K562 (cell line): ENCODE results near the gene LRMDA. TPM values are rescaled to one million over a fixed set of nuclear protein-coding genes. Genes with fewer than 3 reads are reported as not detected.

Experiments used
- ATAC-seq: fragments of 200-7000 bp; cut with Tn5 transposase; 3 replicates; pipeline ENCODE4 v1.9.1; 2020; ENCODE audit warnings: moderate library complexity
- BruUV-seq: library from RNA; stranded (reverse); fragments of 400-500 nt; replicated peaks from 2 replicates; lab custom pipeline; 2021; lab: Mats Ljungman, UMichigan
- CTCF ChIA-PET: fragments of 300-600 bp; formaldehyde crosslinking; extraction: SDS; loops from one replicate; lab custom pipeline; 2021; ENCODE audit warnings: low intra/inter-chr PET ratio; lab: Yijun Ruan, JAX
- POLR2A ChIA-PET: fragments of 300-600, 350-650 bp; sonication (Branson Sonifier 250); formaldehyde crosslinking; extraction: SDS; loops from one replicate; lab custom pipeline; 2021; ENCODE audit warnings: antibody characterized with exemption, inconsistent platforms; lab: Yijun Ruan, JAX
- DNase-seq, 4 experiments: peaks; one replicate each; pipeline versions ENCODE4 v3.0.0 to v3.0.0-alpha.2; 2011 to 2018; ENCODE audit warnings: low spot score in 3 of 4, mixed read lengths in 3 of 4; ENCODE audit errors: extremely low read depth in 1 of 4
- FAIRE-seq: peaks from 2 replicates; lab custom pipeline; 2011; peaks lifted over from hg19 to GRCh38; lab: Jason Lieb, UNC
- H2AFZ ChIP-seq: 2 replicates; pipeline ENCODE4 v1.6.0; 2011; ENCODE audit warnings: low read depth, low read length, control low read depth, inconsistent platforms
- H3K27ac ChIP-seq: fragments of 200-600 bp; 3 replicates; pipeline ENCODE4 v1.8.0; 2011; ENCODE audit warnings: low read depth, mild to moderate bottlenecking, control low read depth, inconsistent platforms, low read length, moderate library complexity, mixed read lengths; ENCODE audit errors: extremely low read depth
- H3K27me3 ChIP-seq, 2 experiments: fragments of 300-600 bp in 1 of 2; 2 replicates in 1 of 2; 3 replicates in 1 of 2; pipeline versions ENCODE4 v1.6.0 to v1.8.0; 2011; ENCODE audit warnings: inconsistent platforms in 2 of 2, low read length in 2 of 2, mild to moderate bottlenecking in 1 of 2, mixed read lengths in 1 of 2, moderate library complexity in 1 of 2; ENCODE audit not compliant: control insufficient read depth in 2 of 2, insufficient read depth in 2 of 2
- H3K36me3 ChIP-seq: fragments of 300-600 bp; 3 replicates; pipeline ENCODE4 v1.8.0; 2011; ENCODE audit warnings: mild to moderate bottlenecking, low read length, inconsistent platforms; ENCODE audit not compliant: control insufficient read depth, insufficient read depth
- H3K4me1 ChIP-seq, 2 experiments: fragments of 200-600 bp in 1 of 2; replicated peaks in 1 of 2; 2 replicates in 1 of 2; 3 replicates in 1 of 2; pipeline versions ENCODE4 v1.5.1 to v1.8.0; 2011; ENCODE audit warnings: inconsistent platforms in 2 of 2, low read length in 2 of 2, mild to moderate bottlenecking in 1 of 2, mixed read lengths in 1 of 2, moderate library complexity in 1 of 2; ENCODE audit not compliant: control insufficient read depth in 2 of 2, insufficient read depth in 2 of 2
- H3K4me2 ChIP-seq: 2 replicates; pipeline ENCODE4 v1.6.1; 2011; ENCODE audit warnings: low read length, control low read depth, inconsistent platforms, mixed read lengths; ENCODE audit not compliant: insufficient read depth
- H3K4me3 ChIP-seq: fragments of 200-600 bp; sonication (generic), shearing (Covaris generic); 2 replicates; pipeline ENCODE4 v1.5.1; 2016; ENCODE audit warnings: control low read depth, inconsistent platforms
- H3K79me2 ChIP-seq: fragments of 200-600 bp; 3 replicates; pipeline ENCODE4 v1.8.0; 2011; ENCODE audit warnings: low read length, inconsistent platforms; ENCODE audit not compliant: control insufficient read depth, insufficient read depth
- H3K9ac ChIP-seq, 2 experiments: 2 replicates each; pipeline versions ENCODE4 v1.6.0 to v1.6.1; 2011; ENCODE audit warnings: low read depth in 2 of 2, low read length in 2 of 2, control low read depth in 1 of 2, inconsistent platforms in 1 of 2, mild to moderate bottlenecking in 1 of 2, mixed read lengths in 1 of 2; ENCODE audit not compliant: insufficient read depth in 1 of 2
- H3K9me1 ChIP-seq: one replicate; pipeline ENCODE4 v1.6.0; 2011; ENCODE audit warnings: inconsistent platforms, mild to moderate bottlenecking, low read length, moderate library complexity; ENCODE audit not compliant: control insufficient read depth, insufficient read depth
- H3K9me3 ChIP-seq: replicated peaks from 2 replicates; pipeline ENCODE4 v1.5.1; 2011; ENCODE audit warnings: low read depth, low read length, inconsistent platforms; ENCODE audit not compliant: control insufficient read depth, insufficient read depth
- H4K20me1 ChIP-seq: replicated peaks from 2 replicates; pipeline ENCODE4 v1.6.1; 2011; ENCODE audit warnings: low read length, inconsistent platforms, mixed read lengths; ENCODE audit not compliant: control insufficient read depth, insufficient read depth
- ARID2 ChIP-seq: fragments of 450-650 bp; IDR thresholded peaks from 2 replicates; pipeline ENCODE4 v1.6.1; 2017; ENCODE audit warnings: antibody characterized with exemption, mild to moderate bottlenecking
- BMI1 ChIP-seq: fragments of 150-350 bp; IDR thresholded peaks from 2 replicates; pipeline ENCODE4 v1.6.1; 2014; ENCODE audit warnings: low read length
- GABPA ChIP-seq: fragments of 200-800 bp; sonication (Bioruptor generic); conservative IDR thresholded peaks from 2 replicates; pipeline ENCODE4 v1.6.1; 2016; ENCODE audit warnings: low read depth, missing genetic modification characterization, missing compliant biosample characterization
- MECOM ChIP-seq: fragments of 250-450 bp; sonication (Bioruptor Pico); IDR thresholded peaks from 2 replicates; pipeline ENCODE4 v1.8.0; 2022; ENCODE audit warnings: inconsistent platforms
- NFIX ChIP-seq: fragments of 250-450 bp; sonication (Bioruptor Pico); IDR thresholded peaks from 2 replicates; pipeline ENCODE4 v1.4.0; 2020; ENCODE audit warnings: low read depth, mild to moderate bottlenecking, moderate library complexity
- NFRKB ChIP-seq: fragments of 450-650 bp; IDR thresholded peaks from 2 replicates; pipeline ENCODE4 v1.6.1; 2016; ENCODE audit warnings: low read depth
- PBX2 ChIP-seq, 2 experiments: IDR thresholded peaks in 1 of 2; conservative IDR thresholded peaks in 1 of 2; 2 replicates each; pipeline ENCODE4 v1.6.1; 2016; ENCODE audit warnings: low read depth in 2 of 2, mild to moderate bottlenecking in 1 of 2, missing compliant biosample characterization in 1 of 2, missing genetic modification characterization in 1 of 2, moderate library complexity in 1 of 2
- SREBF1 ChIP-seq: fragments of 150-350 bp; IDR thresholded peaks from 2 replicates; pipeline ENCODE4 v1.6.1; 2014; ENCODE audit warnings: antibody characterized with exemption, low read depth, low read length, borderline replicate concordance
- XRCC4 ChIP-seq: IDR thresholded peaks from one replicate; pipeline ENCODE4 v1.6.1; 2011; ENCODE audit not compliant: insufficient read depth, insufficient read length; ENCODE audit errors: extremely low read depth
- ZBTB33 ChIP-seq: sonication (generic); formaldehyde crosslinking; IDR thresholded peaks from 2 replicates; pipeline ENCODE4 v1.8.1; 2023; ENCODE audit warnings: mild to moderate bottlenecking, missing genetic modification reagents
- ZBTB8A ChIP-seq: fragments of 450-650 bp; IDR thresholded peaks from 2 replicates; pipeline ENCODE4 v1.6.1; 2018; ENCODE audit warnings: mild to moderate bottlenecking, moderate library complexity; ENCODE audit not compliant: partially characterized antibody
- ZHX1 ChIP-seq: fragments of 150-350 bp; conservative IDR thresholded peaks from 2 replicates; pipeline ENCODE4 v1.6.1; 2014; ENCODE audit warnings: low read length
- ZNF764 ChIP-seq: fragments of 250-450 bp; sonication (Bioruptor Pico); IDR thresholded peaks from 2 replicates; pipeline ENCODE4 v1.4.0; 2020; ENCODE audit warnings: low read depth, mild to moderate bottlenecking, moderate library complexity
- ZNF766 ChIP-seq: fragments of 200-800 bp; sonication (Bioruptor generic); conservative IDR thresholded peaks from 2 replicates; pipeline ENCODE4 v1.6.1; 2016; ENCODE audit warnings: missing genetic modification characterization, missing compliant biosample characterization
- WGBS: fragments of 100-300 bp; shearing (Covaris generic); methylation state at CpG from one replicate; pipeline ENCODE4 v1.1.6; 2016; ENCODE audit warnings: low coverage, mixed read lengths; ENCODE audit not compliant: insufficient coverage; ENCODE audit errors: missing lambda C conversion rate; 5-methylcytosine and 5-hydroxymethylcytosine counted together
- in situ Hi-C: fragments of 300-500 bp; cut with MboI; formaldehyde crosslinking; loops from 4 replicates; pipeline ENCODE4 v1.15.0; 2018; ENCODE audit warnings: inconsistent platforms, mixed read lengths
- intact Hi-C: fragments of 100-400 bp; cut with micrococcal nuclease; formaldehyde crosslinking; loops from 2 replicates; pipeline ENCODE4 v1.14.2; 2022
- polyA plus RNA-seq, 8 experiments: library from polyadenylated mRNA; depleted of rRNA in 4 of 8; stranded (reverse) in 5 of 8; unstranded in 3 of 8; fragments of >200 nt; fragmentation: Nextera tagmentation in 2 of 8; fragmentation: Illumina TruSeq in 1 of 8; extraction: Ambion mirVana in 2 of 8; extraction: Trizol in 1 of 8; gene quantifications; 2 replicates each; pipeline versions ENCODE4 v1.2.1 to v1.2.3, GENCODE V29; 2011 to 2014; ENCODE audit warnings: inconsistent platforms in 1 of 8, missing spikeins in 1 of 8
- total RNA-seq, 7 experiments: library from RNA; depleted of rRNA in 6 of 7; stranded (reverse); fragments of >200 nt in 6 of 7; fragmentation: Illumina TruSeq in 2 of 7; extraction: Trizol in 2 of 7; gene quantifications; 2 replicates each; pipeline versions ENCODE4 v1.2.1 to v1.2.3, GENCODE V29; 2011 to 2021; ENCODE audit warnings: low replicate concordance in 1 of 7

The LRMDA gene
- total and polyA plus RNA-seq, 9 of the 15 experiments (the other 6 are each of a cell fraction or from before 2014, with no cell fraction given) = 0.25 TPM; not detected in 8

- in situ Hi-C loops (no loop called here), intact Hi-C loops (loop anchor here (5.0 to 10.0 kb wide), 4 partner anchors 520 to 1580 kb away; no protein-coding TSS in a partner anchor)
- no peaks in the 10 kb centered on the region for H3K36me3 ChIP-seq
- ATAC-seq = no peak
- H3K4me1 ChIP-seq = peaks cover 0 to 76% of the 10 kb centered on the region in 2 experiments; a peak in 3 of 5 replicates
- CTCF ChIA-PET = no interaction called here
- POLR2A ChIA-PET = interaction anchor here (0.6 kb wide), 1 partner anchor 20 kb away, joined by 3 read pairs; no protein-coding TSS in a partner anchor
- WGBS = 22% methylated on average over 47 of the region's 56 CpGs
- DNase-seq = no peak
- no peak overlapping the region for H3K4me2 ChIP-seq
- peaks cover 4% of the 10 kb centered on the region; the same call in 1 of the 2 replicates for H4K20me1 ChIP-seq
- no peaks in the 10 kb centered on the region for H3K9me3 ChIP-seq
- BruUV-seq = no TSS peak
- H3K4me3 ChIP-seq = no peak overlapping the region
- H3K9ac ChIP-seq = no peak overlapping the region
- H3K27me3 ChIP-seq = peaks cover 64 to 85% of the 10 kb centered on the region in 2 experiments
- no peaks in the 10 kb centered on the region for H3K79me2 ChIP-seq
- no peaks in the 10 kb centered on the region for H3K9me1 ChIP-seq
- no peak overlapping the region for H3K27ac ChIP-seq
- H2AFZ ChIP-seq = no peak overlapping the region
- no peak for FAIRE-seq
- no peak for TF ChIP-seq ZNF764 (CRISPR knock-in tag)
- TF ChIP-seq ARID2 = no peak
- TF ChIP-seq ZBTB8A = no peak
- no peak for TF ChIP-seq ZNF766 (CRISPR knock-in tag)
- no peak for TF ChIP-seq GABPA (tag)
- TF ChIP-seq SREBF1 = no peak
- no peak for TF ChIP-seq MECOM (CRISPR knock-in tag)
- TF ChIP-seq BMI1 = no peak
- TF ChIP-seq PBX2 (CRISPR knock-in tag; IDR thresholded peaks at IDR 0.05; ENCODE audit: low read depth) = no peak
- TF ChIP-seq PBX2 (tag; conservative IDR thresholded peaks at IDR 0.05; ENCODE audit: low read depth) = peak; percentile 52
- TF ChIP-seq NFIX (CRISPR knock-in tag) = no peak
- no peak for TF ChIP-seq NFRKB
- TF ChIP-seq ZBTB33 (CRISPR knock-in tag) = peak; percentile 25; the same call in 1 of the 2 replicates
- no peak for TF ChIP-seq ZHX1
- TF ChIP-seq XRCC4 = no peak
Measured at GRCh38 chr10:75404815-75405597, 26.4 kb upstream of the LRMDA start.
